ENCODE results near the gene DOK7. TPM values are rescaled to one million over a fixed set of nuclear protein-coding genes. Genes with fewer than 3 reads are reported as not detected.

DOK7 gene
- total RNA-seq, 2 experiments from 2014 or later, result not detected

DNA sequence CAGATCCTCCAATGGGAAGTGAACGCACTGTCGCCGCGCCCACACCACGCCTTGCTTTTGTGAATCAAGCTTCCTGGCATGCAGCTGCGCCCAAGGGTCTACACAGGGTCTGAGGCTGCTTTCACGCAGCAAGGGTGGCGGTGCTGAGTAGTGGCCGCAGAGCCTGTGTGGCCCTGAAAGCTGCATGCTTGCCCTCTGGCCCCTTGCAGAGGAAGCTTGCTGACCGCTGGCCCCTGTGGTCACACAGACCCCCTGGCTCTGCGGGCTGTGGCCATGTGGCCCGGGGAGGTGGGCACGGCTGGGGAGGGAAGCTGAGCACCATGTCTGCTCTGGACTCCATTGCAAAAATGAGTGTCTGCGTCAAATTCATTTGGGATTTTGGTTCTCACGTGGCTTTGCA lies 8.8 kb downstream of the DOK7 start:
- intact Hi-C loops (cut with DNase I, micrococcal nuclease), result no loop called here

DNA sequence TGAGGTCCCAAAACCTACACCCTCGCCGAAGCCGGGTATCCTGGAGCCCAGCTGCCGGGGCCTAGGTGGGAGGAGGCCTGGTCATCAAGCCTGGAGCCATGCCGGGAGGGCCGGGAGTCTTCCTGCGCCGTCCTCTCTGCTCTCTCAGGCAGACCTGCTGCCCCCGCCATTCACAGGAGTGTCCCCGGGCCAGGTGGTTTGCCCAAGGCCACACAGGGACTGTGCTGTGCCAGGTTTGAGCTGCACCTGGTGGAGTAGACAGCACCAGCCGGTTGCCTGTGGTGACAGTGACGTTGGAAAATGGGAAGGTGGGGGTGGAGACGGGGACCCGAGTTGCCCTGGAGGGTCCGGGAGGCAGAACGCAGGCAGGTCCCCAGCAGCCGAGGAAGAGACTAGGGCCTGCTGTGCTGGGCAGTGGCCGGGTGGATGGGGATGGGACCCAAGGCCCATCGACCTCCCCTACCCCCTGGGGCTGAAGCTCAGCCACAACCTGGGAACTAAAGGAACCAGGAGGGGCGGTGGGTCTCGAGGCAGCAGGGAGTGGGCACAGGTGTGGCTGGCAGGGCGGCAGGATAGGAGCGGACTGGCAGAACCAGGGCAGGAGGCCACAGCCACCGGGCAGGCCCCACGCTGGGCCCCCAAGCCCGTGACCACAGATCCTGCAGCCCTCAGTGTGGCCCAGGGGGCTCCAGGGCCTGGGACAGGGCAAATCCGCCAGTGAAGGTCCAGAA lies 9.5 kb downstream of the DOK7 start:
- Mint-ChIP-seq H3K4me1 (ENCODE audit: low read depth) (no peaks in the 10 kb centered on the region), H3K27me3 (no peaks in the 10 kb centered on the region), H3K9me3 (no peaks in the 10 kb centered on the region), H3K27ac (no peak overlapping the region), H3K4me3 (no peak overlapping the region), H3K36me3 (ENCODE audit: low read depth) (no peaks in the 10 kb centered on the region)
- H3K4me1 ChIP-seq (ENCODE audit: insufficient read depth, low read length), result no peaks in the 10 kb centered on the region
- H3K9me3 ChIP-seq (ENCODE audit: control insufficient read depth in 1 of 2, insufficient read depth in 1 of 2, low read length in 2 of 2), result peaks cover 0 to 5% of the 10 kb centered on the region in 2 experiments
- DNase-seq (no peak), ATAC-seq (ENCODE audit: poor library complexity) (no peak)
- no peaks in the 10 kb centered on the region for H3K36me3 ChIP-seq (ENCODE audit: insufficient read depth, low read length)
- H3K27me3 ChIP-seq (ENCODE audit: control insufficient read depth in 1 of 2, insufficient read depth in 2 of 2, low read length in 2 of 2), result peaks cover 0 to 6% of the 10 kb centered on the region in 2 experiments
- CTCF ChIA-PET, result no interaction called here
- H3K4me3 ChIP-seq (ENCODE audit: low read length), result no peak overlapping the region
- TF ChIP-seq, protein P1, sequence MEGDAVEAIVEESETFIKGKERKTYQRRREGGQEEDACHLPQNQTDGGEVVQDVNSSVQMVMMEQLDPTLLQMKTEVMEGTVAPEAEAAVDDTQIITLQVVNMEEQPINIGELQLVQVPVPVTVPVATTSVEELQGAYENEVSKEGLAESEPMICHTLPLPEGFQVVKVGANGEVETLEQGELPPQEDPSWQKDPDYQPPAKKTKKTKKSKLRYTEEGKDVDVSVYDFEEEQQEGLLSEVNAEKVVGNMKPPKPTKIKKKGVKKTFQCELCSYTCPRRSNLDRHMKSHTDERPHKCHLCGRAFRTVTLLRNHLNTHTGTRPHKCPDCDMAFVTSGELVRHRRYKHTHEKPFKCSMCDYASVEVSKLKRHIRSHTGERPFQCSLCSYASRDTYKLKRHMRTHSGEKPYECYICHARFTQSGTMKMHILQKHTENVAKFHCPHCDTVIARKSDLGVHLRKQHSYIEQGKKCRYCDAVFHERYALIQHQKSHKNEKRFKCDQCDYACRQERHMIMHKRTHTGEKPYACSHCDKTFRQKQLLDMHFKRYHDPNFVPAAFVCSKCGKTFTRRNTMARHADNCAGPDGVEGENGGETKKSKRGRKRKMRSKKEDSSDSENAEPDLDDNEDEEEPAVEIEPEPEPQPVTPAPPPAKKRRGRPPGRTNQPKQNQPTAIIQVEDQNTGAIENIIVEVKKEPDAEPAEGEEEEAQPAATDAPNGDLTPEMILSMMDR (IDR thresholded peaks at IDR 0.05), result no peak
- intact Hi-C loops (cut with DNase I, micrococcal nuclease), result no loop called here
- POLR2A ChIA-PET, result no interaction called here
- no peak overlapping the region for H3K27ac ChIP-seq (ENCODE audit: low read depth in 1 of 2, low read length in 2 of 2)

More for the DNA sequence above, 8.8 kb downstream of the DOK7 start:
- H3K36me3 ChIP-seq (ENCODE audit: insufficient read depth, low read length), result no peaks in the 10 kb centered on the region
- ATAC-seq (ENCODE audit: poor library complexity) (no peak), DNase-seq (no peak)
- no peaks in the 10 kb centered on the region for H3K9me3 Mint-ChIP-seq
- no peak overlapping the region for H3K4me3 ChIP-seq (ENCODE audit: low read length)
- peaks cover 0 to 6% of the 10 kb centered on the region in 2 experiments for H3K27me3 ChIP-seq (ENCODE audit: control insufficient read depth in 1 of 2, insufficient read depth in 2 of 2, low read length in 2 of 2)
- ChIA-PET POLR2A (no interaction called here), CTCF (interaction anchor here (1.3 kb wide), 1 partner anchor 9 kb away, joined by 3 read pairs; no protein-coding TSS in a partner anchor)
- no peaks in the 10 kb centered on the region for H3K4me1 ChIP-seq (ENCODE audit: insufficient read depth, low read length)
- no peak overlapping the region for H3K4me3 Mint-ChIP-seq
- H3K9me3 ChIP-seq (ENCODE audit: control insufficient read depth in 1 of 2, insufficient read depth in 1 of 2, low read length in 2 of 2), result peaks cover 0 to 5% of the 10 kb centered on the region in 2 experiments
- TF ChIP-seq, protein P1 (IDR thresholded peaks at IDR 0.05), result no peak
- H3K4me1 Mint-ChIP-seq (ENCODE audit: low read depth), result no peaks in the 10 kb centered on the region
- no peaks in the 10 kb centered on the region for H3K27me3 Mint-ChIP-seq
- H3K36me3 Mint-ChIP-seq (ENCODE audit: low read depth), result no peaks in the 10 kb centered on the region
- H3K27ac ChIP-seq (ENCODE audit: low read depth in 1 of 2, low read length in 2 of 2), result no peak overlapping the region
- no peak overlapping the region for H3K27ac Mint-ChIP-seq

DNA sequence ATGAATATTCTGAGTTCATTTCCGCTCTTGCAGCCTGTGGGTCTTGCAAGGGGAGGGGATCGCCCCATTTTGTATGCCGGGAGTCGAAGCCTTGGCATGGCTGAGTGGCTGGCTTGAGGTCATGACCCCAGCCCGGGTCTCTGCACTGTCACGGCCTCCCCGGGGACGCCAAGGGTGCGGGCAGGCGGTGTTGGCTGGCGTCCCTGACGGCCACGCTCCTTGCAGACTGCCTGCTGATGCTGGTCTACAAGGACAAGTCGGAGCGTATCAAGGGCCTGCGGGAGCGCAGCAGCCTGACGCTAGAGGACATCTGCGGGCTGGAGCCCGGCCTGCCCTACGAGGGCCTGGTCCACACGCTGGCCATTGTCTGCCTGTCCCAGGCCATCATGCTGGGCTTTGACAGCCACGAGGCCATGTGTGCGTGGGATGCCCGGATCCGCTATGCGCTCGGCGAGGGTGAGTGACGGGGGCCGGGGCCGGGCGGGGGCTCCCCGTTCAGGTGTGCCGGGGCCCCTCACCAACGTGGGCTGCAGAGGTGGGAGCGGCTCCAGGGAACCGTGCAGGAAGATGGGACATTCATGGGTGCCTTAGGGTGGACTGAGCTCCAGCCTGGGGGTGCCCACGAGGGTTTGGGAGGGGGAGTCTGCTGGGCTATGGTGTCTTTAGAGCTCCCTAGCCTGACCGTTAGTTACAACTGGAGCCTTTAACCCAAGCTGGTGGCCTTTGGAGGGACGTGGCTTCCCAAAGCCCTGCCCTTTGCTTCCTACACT lies 10.3 kb downstream of the DOK7 start:
- no peaks in the 10 kb centered on the region for H3K36me3 Mint-ChIP-seq (ENCODE audit: low read depth)
- Histone ChIP-seq H3K4me1 (ENCODE audit: insufficient read depth, low read length) (no peaks in the 10 kb centered on the region), H3K9me3 (ENCODE audit: control insufficient read depth in 1 of 2, insufficient read depth in 1 of 2, low read length in 2 of 2) (peaks cover 0 to 10% of the 10 kb centered on the region in 2 experiments), H3K36me3 (ENCODE audit: insufficient read depth, low read length) (no peaks in the 10 kb centered on the region), H3K4me3 (ENCODE audit: low read length) (no peak overlapping the region), H3K27me3 (ENCODE audit: control insufficient read depth in 1 of 2, insufficient read depth in 2 of 2, low read length in 2 of 2) (peaks cover 0 to 6% of the 10 kb centered on the region in 2 experiments), H3K27ac (ENCODE audit: low read depth in 1 of 2, low read length in 2 of 2) (no peak overlapping the region)
- H3K4me1 Mint-ChIP-seq (ENCODE audit: low read depth), result no peaks in the 10 kb centered on the region
- DNase-seq, result no peak
- no peak for ATAC-seq (ENCODE audit: poor library complexity)
- no peak overlapping the region for H3K27ac Mint-ChIP-seq
- H3K9me3 Mint-ChIP-seq, result no peaks in the 10 kb centered on the region
- ChIA-PET CTCF (no interaction called here), POLR2A (no interaction called here)
- H3K27me3 Mint-ChIP-seq, result no peaks in the 10 kb centered on the region
- intact Hi-C loops (cut with DNase I, micrococcal nuclease), result no loop called here
- TF ChIP-seq, protein P1 (IDR thresholded peaks at IDR 0.05), result no peak
- no peak overlapping the region for H3K4me3 Mint-ChIP-seq

All from CD4-positive, alpha-beta T cell (primary cell).